Inferior parietal cortex (tissue), 1 donor: ENCODE measurements around the gene RABGGTB.
"Not testable (repeated sequence)": the region's sequence is repeated elsewhere in the genome, so short reads cannot be mapped to it uniquely, and the experiment has no call there.

Source experiments
- DNase-seq: peaks from one replicate; pipeline ENCODE4 v3.0.0-alpha.2; 2016; ENCODE audit errors: extremely low spot score

The RABGGTB gene

GRCh38 chr1:75795703-75796193, 9.7 kb downstream of the RABGGTB start:
- DNase-seq, result no peak

- DNase-seq, result no peak
Observed at GRCh38 chr1:75796376-75797272, 10.6 kb downstream of the RABGGTB start, which contains the start of gene MSH4. MSH4 (plus strand) TSS chr1:75796882; CDS start chr1:75796986, 104 bp downstream.

GRCh38 chr1:75797273-75797588, 11.2 kb downstream of the RABGGTB start:
- no peak for DNase-seq

- no peak for DNase-seq
Observed at GRCh38 chr1:75797606-75798216, 11.7 kb downstream of the RABGGTB start.

GRCh38 chr1:75801480-75801879, 15.4 kb downstream of the RABGGTB start:
- DNase-seq, result not testable (repeated sequence)

GRCh38 chr1:75808921-75809320, 22.9 kb downstream of the RABGGTB start:
- no peak for DNase-seq

- not testable (repeated sequence) for DNase-seq
Observed at GRCh38 chr1:75810113-75810512, 24.1 kb downstream of the RABGGTB start.

- no peak for DNase-seq
Observed at GRCh38 chr1:75811211-75811981, 25.3 kb downstream of the RABGGTB start.

GRCh38 chr1:75812065-75812464, 26.0 kb downstream of the RABGGTB start:
- DNase-seq, result no peak

GRCh38 chr1:75823596-75823995, 37.5 kb downstream of the RABGGTB start:
- not testable (repeated sequence) for DNase-seq

GRCh38 chr1:75836528-75837100, 50.6 kb downstream of the RABGGTB start:
- DNase-seq, result no peak

GRCh38 chr1:75838079-75838478, 52.0 kb downstream of the RABGGTB start:
- DNase-seq, result no peak

GRCh38 chr1:75841421-75841820, 55.4 kb downstream of the RABGGTB start:
- no peak for DNase-seq
